HG03457 (cell line): ENCODE data around the gene WWP2.
"Not testable (repeated sequence)": the region's sequence is repeated elsewhere in the genome, so short reads cannot be mapped to it uniquely, and the experiment has no call there.

Experiments used
- ATAC-seq: cut with Tn5 transposase; IDR thresholded peaks from one replicate; pipeline ENCODE4 v1.9.1; 2021; ENCODE audit warnings: moderate number of reproducible peaks; ENCODE audit not compliant: unreplicated experiment

Gene WWP2

DNA sequence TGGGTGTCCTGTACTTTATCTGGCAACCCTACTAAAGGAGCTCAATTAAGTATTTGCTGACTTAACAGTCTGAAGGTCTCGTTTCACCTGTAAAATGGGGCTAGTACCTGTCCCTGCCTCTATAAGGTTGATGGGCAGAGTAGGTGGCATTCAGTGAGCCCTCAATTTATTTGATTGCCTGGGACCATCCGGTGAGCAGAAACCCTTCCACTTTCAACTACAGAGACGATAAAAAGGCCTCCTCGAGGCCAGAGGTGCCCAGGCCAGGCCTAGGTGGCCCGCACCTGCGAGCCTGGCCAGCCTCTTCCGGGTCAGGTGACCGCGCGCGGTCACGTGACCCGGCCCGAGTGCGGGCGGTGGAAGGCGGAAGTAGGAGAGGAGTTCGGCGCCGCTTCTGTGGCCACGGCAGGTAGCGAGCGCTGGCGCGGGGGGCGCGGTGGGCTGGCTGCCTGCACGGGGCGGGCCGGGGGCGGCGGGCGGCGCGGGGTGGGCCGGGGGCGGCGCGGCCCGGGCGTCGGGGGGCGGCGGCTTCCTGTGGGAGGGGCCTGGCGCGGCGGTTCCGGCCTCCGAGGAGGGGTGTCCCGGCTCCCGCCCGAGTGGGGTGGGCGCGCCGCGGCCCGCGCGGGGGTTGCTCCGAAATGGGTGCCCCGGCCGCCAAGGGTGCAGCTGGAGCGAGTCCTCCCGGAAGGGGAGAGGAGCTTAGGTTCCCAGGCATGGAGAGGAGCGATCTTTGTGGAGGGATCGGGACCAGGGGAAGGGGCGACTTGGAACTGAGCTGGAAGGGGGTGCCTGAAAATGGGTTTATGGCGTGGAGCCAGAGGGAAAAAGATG is at the start of gene WWP2:
TSS of gene WWP2 (plus strand) at position 350 of the 831 bp plus-strand sequence. CDS start 24,679 bp downstream, outside the sequence.
- peak; percentile 43 for ATAC-seq

DNA sequence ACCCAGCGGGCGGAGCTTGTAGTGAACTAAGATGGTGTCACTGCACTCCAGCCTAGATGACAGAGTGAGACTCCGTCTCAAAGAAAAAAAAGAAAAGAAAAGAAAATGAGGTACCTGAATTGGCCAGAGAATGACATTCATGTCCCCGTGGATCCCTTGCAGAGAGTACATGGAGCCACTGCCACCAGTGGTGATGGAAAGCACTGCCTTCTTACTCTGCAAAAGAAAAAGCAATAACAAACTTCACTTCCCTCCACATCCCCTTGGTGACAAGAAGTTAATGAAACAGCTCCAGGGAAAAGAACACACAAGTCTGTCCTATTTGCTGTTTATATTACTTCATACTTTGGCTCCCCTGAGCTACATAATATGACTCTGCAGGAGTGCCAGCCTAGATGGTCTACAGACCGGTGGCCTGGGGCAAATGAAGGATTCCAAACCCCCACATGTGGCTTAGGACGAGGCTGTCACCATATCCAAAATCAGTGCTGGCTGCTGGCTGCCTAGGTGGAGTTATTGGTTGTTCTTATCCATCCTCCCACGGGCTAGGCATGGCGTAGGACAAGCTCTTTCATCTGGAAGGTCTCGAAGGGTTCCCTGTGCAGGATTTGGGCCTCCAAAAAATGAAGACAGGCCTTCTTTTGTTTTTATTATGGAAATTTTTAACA is 49.1 kb upstream of the WWP2 start:
- no peak for ATAC-seq

DNA sequence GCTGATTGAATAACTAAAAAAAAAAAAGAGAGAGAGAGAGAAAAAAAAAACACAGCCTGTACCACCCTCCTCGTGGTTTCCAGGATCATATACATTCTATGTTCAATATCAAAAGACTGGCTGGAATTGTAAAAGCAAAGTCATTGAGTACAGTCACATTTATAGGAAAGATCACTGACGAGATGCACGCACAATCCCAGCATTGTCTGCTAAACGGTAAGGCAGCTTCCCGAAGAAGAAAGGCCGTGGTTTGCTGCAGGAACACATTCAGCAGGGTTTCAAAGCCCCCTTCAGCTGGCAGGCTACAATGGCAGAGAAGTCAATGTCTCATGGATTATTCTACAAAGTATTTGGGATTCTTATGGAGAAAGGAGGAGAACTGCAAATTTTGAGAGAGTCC is 45.1 kb upstream of the WWP2 start:
- no peak for ATAC-seq

DNA sequence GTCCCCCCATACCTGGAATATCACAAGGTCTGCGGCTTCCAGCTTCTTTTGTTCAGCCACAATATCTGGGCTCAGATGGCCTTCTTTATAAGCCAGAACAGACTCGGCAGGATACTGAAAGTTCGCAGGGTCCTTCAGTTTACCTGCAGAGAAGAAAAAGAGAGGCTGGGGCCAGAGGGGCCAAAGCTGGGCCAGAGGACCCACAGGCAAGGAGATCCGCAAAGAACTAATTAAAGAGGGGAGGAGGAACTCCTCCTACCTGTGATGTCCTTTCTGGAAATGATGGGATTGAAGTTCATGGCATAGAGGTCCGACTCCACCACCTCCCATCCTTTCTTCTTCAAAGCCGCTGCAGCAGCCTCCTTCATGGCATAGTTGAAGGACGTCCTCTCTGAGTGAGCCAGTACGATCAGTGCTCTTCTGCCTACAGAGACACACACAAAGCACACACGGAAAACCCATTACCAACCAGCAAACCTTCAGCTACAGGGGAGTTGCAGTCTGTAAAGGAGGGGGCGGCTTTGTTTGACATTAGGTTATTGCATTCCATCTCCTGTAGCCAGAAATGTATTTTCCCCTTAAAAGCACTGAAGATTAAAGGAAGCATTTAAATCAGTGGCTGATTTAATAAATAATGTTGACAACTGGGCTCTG is 43.9 kb upstream of the WWP2 start:
- ATAC-seq, result no peak

DNA sequence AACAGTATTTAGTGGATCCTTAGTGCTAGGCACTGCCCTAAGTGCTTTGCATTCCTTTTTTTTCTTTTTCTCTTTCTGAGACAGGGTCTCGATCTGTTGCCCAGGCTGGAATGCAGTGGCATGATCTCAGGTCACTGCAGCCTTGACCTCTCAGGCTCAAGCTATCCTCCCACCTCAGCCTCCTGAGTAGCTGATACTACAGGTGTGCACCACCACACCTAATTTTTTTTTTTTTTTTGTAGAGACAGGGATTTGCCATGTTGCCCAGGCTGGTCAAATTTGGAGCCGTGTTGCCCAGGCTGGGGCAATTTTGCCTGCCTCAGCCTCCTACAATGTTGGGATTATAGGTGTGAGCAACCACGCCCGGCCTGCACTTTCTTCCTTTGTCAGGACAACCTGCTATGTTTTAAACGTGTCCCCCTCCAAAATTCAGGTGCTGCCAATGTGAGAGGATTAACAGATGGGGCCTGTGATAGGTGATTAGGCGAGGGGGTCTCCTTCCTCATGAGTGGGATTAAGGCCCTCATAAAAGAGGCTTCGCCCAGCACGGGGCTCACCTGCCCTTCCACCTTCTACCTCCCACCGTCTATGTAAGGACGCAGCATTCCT is 41.2 kb upstream of the WWP2 start:
- ATAC-seq, result no peak

DNA sequence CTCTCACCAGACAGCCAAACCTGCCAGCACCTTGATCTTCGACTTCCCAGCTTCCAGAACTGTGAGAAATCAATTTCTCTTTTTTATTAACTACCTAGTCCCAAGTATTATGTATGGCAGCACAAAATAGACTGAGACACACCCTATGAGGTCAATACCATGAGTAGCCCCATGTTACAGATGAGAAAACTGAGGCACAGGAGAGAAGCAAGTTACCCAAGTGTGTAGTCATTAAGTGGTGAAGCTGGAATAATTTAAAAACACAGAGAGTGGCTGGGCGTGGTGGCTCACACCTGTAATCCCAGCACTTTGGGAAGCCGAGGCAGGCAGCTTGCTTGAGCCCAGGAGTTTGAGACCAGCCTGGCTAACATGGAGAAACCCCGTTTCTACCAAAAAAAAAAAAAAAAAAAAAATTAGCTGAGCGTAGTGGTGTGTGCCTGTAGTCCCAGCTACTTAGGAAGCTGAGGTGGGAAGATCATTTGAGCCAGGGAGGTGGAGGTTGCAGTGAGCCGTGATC is 40.6 kb upstream of the WWP2 start:
- no peak for ATAC-seq

DNA sequence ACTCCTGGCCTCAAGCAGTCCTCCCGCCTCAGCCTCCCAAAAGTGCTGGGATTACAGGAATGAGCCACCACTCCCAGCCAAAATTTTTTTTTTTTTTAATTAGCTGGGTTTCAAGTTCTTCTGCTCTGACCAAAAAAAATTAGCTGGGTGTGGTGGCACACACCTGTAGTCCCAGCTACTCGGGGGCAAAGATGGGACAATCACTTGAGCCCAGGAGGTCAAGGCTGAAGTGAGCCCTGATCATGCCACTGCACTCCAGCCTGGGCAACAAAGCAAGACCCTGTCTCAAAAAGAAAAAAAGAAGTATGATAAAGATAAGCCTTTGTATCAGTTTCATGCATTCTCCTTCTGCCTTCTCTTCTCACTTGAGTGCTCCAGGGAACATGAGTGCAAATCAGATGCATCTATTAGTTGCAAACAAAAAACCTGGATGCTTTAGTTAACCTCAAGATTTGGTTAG is 37.7 kb upstream of the WWP2 start:
- no peak for ATAC-seq

DNA sequence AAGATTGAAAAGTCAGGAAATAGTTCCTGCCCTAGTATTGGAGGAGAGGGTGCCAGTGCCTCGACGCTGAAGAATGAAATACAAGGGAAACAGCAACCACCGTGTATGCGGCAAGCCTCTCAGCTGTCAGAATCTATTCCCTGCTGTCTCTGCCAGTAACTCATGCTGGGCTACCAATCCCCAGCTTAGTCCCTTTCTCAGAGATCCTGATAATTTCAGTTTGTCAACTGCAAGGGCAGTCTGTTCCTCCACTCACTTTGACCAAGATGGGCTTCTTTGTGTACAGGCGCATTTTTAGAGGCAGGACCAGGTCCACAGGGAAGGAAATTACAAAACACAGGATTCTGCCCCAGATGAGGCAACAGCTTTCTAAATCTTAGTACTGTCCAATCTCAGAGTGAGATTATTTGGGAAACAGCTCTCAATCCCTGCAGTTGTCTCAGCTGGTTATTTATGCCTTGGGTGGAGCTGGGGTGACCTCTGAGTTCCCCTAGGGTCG is 37.1 kb upstream of the WWP2 start:
- no peak for ATAC-seq

DNA sequence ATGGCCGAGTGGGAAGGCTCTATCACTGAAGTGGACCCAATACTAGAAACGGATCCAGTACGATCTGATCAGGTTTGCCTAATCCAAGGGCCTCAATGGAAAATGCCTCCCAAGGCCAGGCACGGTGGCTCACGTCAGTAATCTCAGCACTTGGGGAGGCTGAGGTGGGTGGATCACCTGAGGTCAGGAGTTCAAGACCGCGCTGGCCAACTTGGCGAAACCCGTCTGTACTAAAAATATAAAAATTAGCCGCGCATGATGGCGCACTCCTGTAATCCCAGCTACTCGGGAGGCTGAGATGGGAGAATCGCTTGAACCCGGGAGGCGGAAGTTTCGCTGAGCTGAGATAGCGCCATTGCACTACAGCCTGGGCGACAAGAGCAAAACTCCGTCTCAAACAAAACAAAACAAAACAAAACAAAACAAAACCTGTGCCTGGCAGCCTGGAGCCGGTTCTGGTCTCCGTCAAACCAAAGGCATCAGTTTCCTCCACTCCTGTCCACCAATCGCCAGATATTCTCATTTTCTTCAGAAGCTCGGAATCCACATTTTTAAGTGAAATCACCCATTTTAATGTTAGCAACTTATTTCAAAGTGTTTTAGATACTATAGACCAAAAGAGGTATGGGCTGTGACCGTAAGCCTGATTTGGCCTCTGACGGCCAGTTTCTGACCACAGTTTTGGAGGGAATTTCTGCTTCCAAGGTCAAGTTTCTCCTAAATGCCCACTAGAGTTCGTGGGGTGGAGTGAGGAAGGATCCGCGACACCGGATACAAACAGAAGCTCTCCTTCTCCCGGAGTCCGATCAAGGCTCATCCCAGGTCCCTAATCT is 36.4 kb upstream of the WWP2 start:
- no peak for ATAC-seq

DNA sequence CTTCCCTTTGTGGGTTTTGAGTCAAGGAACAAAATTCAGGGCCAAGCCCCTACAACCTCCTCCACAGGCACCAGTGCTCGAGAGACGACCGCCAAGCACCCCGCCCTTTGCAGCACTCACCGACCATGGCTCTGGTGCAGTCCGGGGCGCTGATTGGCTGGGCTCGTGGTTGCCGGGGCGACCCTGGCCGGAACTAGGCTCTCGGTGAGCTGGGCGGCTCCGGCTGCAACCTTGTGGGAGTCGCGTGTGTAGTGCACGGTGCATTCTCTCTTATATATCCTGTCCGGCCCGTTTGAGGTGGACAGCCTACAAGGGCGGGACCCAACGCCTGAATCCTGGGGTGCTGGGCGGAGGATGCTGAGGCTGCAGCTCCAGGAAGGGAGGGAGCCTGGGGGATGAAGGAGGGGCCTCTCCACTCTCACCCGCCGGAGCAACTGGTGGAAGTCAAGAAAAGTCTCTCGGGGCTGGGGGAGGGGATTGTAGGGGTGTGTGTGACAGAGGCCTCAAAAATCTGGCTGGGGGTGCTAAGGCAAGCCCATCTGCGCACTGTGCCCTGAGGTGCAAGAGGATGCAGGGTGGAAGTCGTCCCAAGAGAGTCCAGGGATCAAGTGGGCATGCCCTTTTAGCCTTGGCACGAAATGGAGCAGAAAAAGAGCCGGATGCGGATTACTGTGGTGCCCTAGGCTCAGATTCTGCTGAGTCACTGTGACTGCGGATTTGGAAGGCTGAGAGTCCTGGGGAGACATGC is 35.6 kb upstream of the WWP2 start, which contains the start of gene NQO1:
TSS of gene NQO1 (minus strand) at position 248 of the 748 bp plus-strand sequence. CDS start at position 127, 121 bp downstream.
- peak; percentile 93 for ATAC-seq

DNA sequence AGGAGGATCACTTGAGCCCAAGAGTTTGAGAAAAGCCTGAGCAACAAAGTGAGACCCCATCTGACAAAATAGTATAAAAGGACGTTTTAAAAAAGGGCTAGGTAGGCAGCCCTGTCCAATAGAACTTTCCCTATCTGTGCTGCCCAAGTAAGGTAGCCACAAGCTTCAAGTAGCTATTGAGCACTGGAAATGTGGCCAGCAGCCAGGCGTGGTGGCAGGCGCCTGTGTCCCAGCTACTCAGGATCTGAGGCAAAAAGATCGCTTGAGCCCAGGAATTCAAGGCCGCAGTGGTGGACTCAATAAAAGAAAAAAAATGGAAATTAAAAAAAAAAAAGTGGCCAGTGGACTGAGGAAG is 34.2 kb upstream of the WWP2 start:
- ATAC-seq, result no peak

DNA sequence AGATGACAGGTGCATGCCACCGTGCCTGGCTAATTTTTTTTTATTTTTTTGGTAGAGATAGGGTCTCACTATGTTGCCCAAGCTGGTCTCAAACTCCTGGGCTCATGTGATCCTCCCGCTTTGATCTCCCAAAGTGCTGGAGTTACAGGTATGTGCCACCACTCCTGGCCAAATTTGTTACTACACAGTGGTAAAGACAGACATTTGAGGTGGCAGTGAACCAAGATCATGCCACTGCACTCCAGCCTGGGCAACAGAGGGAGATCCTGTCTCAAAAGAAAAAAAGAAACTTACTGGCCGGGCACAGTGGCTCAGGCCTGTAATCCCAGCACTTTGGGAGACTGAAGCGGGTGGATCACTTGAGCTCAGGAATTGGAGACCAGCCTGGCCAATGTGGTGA is 33.1 kb upstream of the WWP2 start:
- not testable (repeated sequence) for ATAC-seq

DNA sequence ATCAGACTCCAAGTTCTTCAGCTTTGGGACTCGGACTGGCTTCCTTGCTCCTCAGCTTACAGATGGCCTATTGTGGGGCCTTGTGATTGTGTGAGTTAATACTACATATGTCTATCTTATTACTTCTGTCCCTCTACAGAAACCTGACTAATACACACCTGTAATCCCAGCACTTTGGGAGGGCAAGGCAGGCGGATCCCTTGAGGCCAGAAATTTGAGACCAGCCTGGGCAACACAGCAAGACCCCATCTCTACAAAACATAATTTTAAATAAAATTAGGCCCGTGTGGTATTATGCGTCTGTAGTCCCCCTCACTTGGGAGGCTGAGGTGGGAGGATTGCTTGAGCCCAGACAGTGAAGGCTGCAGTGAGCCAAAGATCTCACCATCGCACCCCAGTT is 30.9 kb upstream of the WWP2 start:
- not testable (repeated sequence) for ATAC-seq

DNA sequence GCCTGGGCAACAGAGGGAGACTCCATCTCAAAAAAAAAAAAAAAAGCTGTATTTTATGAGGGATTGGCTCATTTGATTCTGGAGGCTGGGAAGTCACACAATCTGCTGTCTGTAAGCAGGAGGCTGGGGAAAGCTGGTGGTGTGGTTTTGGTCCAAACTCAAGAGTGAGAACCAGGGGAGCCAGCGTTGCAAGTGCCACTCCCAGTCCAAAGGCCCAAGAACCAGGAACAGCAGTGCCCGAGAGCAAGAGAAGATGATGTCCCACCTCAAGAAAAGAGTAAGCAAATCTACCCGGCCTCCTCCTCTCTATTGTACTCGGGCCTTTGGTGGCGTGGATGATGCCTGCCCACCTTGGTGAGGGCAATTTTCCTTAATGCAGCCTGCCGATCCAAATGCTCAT is 30.0 kb upstream of the WWP2 start:
- no peak for ATAC-seq

DNA sequence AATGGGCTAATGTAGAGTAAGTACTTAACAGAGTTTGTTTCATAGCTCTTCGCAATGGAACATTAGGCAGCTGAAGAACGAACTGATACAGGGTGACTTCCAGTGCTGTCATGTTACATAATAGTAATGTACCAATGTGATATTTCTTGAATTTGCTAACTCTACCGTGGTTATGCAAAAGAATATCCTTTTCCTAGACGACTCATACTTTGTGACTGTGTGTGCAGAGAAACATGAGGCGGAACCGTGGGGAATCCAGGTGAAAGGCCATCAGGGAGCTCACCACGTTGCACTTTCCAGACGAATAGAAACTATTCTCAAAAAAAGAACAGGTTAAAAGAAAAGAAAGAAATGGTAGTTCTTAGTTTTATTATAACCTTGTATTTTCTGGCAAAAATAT is 20.6 kb upstream of the WWP2 start:
- no peak for ATAC-seq

DNA sequence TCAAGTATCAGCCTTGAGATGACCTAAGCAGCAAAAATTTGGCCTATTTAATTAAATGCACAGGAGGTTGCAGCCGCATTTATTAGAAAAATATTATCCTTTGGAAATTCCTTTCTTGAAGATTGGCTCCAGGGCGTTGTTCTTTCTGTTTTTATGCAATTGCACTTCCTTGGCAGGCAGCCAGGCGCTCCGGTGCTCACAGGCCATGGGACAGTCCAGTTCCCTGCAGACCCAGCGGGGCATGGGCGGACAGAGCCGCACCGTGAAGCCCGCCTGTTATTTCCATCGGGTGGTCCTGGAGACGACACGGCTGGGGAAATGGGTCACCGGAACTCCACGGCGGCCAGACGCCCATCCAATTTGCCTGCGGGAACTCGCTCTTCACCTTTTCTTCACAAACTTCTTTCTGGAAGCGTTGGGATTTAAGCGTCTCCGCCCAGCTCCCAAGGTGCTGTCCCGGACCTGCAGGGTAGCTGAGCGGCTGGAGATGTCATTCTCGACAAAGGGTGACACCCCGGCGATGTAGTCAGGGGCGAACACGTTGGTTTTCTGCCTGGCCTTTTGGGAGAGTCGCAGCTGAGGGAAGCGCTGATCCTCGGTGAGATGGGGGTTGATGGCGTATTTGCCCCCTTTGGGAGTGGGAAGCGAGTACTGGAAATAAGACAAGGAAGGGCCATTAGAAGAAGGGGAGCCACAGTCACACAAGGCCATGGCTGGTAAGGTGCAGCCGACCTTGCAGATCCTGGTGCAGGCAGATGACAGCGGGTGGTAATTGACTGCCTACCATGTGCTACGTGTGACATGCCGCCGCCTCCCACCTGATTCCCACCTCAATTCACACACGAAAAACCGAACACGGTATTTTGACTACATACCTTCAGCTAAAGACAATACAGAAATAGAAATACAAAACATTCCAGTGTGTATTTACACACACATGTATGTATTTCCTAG is 19.9 kb upstream of the WWP2 start:
- ATAC-seq, result no peak

DNA sequence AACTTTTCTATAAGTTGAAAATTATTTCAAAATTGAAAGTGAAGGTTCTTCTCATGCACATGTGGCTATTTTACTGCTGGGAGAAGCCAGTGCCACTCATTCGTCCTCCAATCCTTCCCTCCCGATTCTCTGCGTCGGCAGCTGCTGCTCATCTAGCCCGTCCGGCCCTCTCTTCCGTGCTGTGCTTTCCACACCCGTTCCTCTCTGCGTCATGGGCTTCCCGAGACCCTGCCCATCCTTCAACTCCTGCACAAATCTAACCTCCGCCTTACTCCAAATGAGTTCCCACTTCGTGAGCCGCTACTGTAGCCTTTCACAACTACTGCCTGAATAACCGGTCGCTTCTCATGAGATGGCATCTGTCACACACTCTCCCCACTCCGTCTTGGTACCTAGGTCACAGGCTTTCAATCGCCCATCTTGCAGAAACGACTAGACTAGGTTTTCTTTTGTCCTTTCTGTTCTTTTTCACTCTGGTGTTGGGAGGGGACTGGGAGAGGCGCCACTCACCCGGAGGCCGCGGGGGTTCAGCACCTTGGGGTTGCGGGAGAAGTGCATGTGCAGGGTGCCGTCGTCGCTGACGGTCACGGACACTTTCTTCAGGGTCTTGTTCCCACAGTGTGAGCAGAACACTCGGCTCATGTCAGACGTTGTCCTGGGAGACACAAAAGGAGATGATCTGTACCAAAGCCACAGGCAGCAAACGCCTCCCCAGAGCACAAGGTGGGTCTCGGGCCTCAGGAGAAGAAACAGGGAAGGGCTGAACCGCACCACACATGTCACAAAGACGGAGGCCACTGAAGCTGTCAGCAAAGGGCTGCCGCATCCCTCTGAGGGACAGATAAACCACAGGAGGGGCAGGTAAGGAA is 17.5 kb upstream of the WWP2 start:
- ATAC-seq, result no peak
